Peyer's patch (tissue), 4 donors: ENCODE data around the gene NCCRP1.

Experiments
- CTCF ChIP-seq, 6 experiments: fragments of 450-650 bp in 4 of 6; fragments of 200-600 bp in 2 of 6; sonication (generic) in 1 of 6; IDR thresholded peaks; one replicate each; pipeline ENCODE4 v1.5.1; 2017 to 2019; ENCODE audit warnings: antibody characterized with exemption in 6 of 6, mild to moderate bottlenecking in 3 of 6, moderate library complexity in 1 of 6
- POLR2A ChIP-seq, 2 donors: fragments of 450-650 bp; IDR thresholded peaks; one replicate each; pipeline ENCODE4 v1.5.1; 2017; ENCODE audit warnings: antibody characterized with exemption in 2 of 2, mild to moderate bottlenecking in 2 of 2, moderate library complexity in 2 of 2

- TF ChIP-seq CTCF (IDR thresholded peaks at IDR 0.05) (no peak), POLR2A (IDR thresholded peaks at IDR 0.05) (peak in 1 of 2 donors; percentile 17)
Observed at GRCh38 chr19:39193803-39194202, 3.0 kb upstream of the NCCRP1 start.
